ENCODE results near the gene TBC1D23.

DNA sequence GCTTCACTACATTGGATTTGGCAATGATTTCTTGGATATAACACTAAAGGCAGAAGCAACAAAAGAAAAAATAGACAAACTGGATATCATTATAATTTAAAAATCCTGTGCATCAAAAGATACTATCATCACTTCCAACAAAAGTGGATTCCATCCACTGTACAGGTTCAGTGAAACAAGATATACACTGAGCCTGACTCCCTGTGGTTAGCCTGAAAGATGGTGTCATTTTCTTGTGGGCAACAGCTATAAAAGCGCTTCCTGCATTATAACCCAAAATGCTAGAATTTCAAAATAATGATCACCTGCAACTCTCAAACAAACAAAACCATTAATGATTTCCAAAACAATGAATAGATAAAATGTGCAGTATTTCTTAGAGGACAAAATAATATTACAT is 39.6 kb upstream of the TBC1D23 start:
- TF ChIP-seq GATA2 (IDR thresholded peaks at IDR 0.05; ENCODE audit: low read depth, low read length) (no peak), GATA3 (IDR thresholded peaks at IDR 0.05; ENCODE audit: low read depth, low read length) (no peak)
